Ishikawa (cell line): Measurements from ENCODE around the gene TRIM9.

Experiments
- EGR1 ChIP-seq: IDR thresholded peaks from 2 replicates; pipeline ENCODE4 v1.6.1; 2012
- EP300 ChIP-seq: IDR thresholded peaks from 2 replicates; pipeline ENCODE4 v1.6.1; 2012; ENCODE audit warnings: borderline replicate concordance
- RAD21 ChIP-seq: IDR thresholded peaks from 2 replicates; pipeline ENCODE4 v1.6.1; 2012; ENCODE audit warnings: low read depth
- TAF1 ChIP-seq: IDR thresholded peaks from 2 replicates; pipeline ENCODE4 v1.6.1; 2012; ENCODE audit warnings: low read depth, mild to moderate bottlenecking
- TF ChIP-seq, protein P1 (sequence below): IDR thresholded peaks from 2 replicates; pipeline ENCODE4 v1.6.1; 2012
- TF ChIP-seq, protein P2 (sequence below): IDR thresholded peaks from 2 replicates; pipeline ENCODE4 v1.6.1; 2012

DNA sequence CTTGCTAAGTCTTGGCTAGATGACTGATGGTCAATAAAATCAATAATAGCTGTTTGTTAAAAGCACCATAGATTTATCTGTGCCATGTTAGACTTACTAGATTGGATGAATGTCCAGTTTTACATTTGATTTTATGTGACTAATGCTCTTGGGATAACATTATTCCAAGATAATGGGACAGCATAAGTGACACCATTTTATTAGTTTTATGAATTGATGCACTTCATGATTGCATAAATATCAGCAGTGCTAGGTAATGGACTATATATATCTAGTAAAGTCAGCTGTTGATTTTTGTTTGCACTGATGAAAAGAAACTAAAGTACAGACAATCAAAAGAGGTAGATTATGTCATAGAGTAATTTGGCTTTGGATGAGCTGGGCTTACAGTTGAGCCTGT is 10.4 kb downstream of the TRIM9 start:
- TF ChIP-seq RAD21 (no peak), TAF1 (no peak), EP300 (no peak), EGR1 (no peak)
- TF ChIP-seq, protein P1, sequence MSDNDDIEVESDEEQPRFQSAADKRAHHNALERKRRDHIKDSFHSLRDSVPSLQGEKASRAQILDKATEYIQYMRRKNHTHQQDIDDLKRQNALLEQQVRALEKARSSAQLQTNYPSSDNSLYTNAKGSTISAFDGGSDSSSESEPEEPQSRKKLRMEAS, result no peak
- TF ChIP-seq, protein P2, sequence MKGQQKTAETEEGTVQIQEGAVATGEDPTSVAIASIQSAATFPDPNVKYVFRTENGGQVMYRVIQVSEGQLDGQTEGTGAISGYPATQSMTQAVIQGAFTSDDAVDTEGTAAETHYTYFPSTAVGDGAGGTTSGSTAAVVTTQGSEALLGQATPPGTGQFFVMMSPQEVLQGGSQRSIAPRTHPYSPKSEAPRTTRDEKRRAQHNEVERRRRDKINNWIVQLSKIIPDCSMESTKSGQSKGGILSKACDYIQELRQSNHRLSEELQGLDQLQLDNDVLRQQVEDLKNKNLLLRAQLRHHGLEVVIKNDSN, result no peak
